GM21367 (cell line): ENCODE results near the gene TMEM37.

Source experiments
- ATAC-seq: cut with Tn5 transposase; IDR thresholded peaks from one replicate; pipeline ENCODE4 v1.9.1; 2021; ENCODE audit not compliant: unreplicated experiment

TMEM37 gene

DNA sequence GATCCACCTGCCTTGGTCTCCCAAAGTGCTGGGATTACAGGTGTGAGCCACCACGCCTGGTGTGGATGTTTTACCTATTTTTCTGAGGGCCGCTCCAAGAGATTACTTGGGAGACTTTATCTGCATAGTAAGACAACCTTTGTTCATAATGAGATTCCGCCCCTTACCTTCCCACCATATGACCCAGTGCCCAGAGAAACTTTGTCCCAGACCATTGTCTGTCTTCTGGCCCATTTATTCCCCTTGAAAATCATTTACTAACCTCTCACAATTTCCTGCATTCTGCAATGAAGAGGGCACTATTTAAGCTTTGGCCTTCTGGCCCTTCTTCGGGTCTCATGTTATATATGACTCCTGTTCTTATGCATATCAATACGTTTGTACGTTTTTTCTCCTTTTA lies 13.7 kb upstream of the TMEM37 start:
- no peak for ATAC-seq

DNA sequence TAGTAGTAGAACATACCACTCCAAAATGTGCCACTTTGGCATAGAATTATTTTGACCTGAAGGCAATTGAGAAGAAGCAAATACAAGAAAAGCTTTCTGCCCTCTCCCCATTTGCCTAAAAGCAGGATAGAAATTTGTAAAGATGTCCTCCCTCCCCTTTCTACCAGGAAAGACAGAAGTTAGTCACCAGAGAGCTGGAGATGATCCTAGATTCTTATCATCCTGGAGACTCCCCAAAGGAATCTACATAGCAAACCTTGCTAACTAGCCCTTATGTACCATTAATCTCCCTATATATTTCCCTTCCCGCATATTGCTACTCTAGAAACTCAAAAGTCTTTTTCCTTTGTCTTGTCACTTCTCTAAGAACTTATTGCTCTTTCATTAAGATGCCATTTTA lies 12.6 kb upstream of the TMEM37 start:
- ATAC-seq = no peak

DNA sequence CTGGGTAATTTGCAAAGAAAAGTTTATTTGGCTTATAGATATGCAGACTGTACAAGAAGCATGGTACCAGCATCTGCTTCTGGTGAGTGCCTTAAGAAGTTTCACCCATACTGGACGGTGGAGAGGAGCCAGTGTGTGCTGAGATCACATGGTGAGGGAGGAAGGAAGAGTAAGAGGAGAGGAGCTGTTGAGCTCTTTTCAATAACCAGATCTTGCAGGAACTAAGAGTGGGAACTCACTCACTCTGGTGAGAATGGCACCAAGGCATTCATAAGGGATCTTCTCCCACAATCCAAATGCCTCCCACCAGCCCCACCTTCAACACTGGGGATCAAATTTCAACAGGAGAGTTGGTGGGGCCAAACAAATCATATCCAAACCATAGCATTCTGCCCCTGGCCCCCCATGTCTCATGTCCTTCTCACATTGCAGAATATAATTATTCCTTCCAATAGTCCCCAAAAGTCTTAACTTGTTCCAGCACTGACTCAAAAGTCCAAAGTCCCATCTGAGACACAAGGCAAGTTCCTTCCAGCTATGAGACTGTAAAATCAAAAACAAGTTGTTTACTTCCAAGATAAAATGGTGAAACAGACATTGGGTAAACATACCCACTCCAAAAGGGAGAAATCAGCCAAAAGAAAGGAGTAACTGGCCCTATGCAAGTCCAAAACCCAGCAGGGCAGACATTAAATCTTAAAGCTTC lies 11.7 kb upstream of the TMEM37 start:
- ATAC-seq = no peak

DNA sequence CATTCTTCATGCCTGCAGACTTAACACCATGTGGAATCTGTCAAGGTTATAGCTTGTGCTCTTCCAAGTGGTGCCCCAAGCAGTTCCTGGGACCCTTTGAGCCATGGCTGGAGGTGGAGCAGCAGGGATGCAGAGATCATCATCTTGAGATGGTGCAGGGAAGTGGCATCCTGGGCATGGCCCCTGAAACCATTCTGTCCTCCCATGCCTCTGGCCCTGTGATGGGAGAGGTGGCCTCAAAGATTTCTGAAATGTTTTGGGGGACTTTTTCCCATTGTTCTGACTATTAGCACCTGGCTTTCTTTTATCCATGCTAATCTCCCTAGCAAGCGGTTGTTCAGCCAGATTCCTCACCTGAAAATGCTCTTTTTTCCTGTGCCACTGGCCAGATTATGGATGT lies 10.3 kb upstream of the TMEM37 start:
- ATAC-seq = no peak

DNA sequence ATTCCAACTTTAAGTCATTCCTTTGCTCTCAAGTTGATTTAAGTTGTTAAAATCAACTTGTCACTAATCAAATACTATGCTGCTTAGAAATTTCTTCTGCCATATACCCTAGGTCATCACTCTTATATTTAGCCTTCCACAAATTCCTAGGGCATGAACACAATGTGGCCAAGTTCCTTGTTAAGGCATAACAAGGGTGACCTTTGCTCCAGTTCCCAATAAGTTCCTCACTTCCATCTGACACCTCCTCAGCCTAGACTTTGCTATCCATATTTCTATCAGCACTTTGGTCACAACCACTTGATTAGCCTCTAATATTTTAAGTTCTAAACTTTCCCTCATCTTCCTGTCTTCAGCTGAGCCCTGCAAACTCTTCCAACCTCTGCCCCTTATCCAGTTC lies 9.9 kb upstream of the TMEM37 start:
- ATAC-seq = no peak

DNA sequence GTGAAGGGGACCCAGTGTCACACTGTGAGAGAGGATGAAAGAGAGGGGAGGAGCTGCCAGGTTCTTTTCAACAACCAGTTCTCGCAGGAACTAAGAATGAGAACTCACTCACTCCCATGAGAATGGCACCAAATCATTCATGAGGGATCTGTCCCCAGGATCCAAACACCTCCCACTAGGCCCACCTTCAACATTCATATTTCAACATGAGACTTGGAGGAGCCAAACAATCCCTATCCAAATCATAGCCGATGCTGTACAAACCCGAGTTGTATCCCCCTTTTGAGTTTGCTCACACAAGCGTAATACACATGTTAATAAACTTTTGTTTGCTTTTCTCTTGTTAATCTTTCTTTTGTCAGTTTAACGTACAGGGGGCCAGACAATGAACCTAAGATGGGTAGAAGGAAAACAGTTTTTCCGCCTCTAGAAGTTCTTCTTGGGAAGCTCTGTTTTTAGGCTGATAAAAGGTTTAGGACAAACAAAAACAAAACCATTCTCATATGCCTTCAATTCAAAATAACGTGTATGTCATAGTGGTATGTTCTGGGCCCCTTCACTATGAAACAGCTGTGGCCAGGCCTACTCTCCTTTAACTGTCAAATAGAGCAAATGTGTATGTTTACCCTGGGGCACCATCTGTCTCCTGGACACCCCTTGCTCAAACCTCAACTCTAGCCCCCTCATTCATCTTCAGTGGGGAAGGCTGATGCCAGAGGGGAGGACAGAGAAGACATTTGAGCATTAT lies 9.1 kb upstream of the TMEM37 start:
- no peak for ATAC-seq

DNA sequence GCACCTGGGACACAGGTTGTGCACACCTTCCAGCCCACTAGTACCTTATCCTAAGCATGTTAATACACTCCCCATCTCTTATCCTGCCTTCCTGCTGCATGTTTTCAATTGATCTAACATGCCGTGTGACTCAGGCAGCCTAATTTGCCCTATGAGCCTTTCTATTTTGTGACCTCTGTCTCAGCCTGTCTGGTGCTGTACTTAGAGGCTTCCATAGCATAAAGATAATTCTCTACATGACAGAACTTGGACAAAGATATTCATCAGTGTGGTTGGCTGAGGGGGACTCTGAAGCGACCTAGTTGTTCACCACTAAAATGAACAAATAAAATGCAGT lies 8.6 kb upstream of the TMEM37 start:
- no peak for ATAC-seq

DNA sequence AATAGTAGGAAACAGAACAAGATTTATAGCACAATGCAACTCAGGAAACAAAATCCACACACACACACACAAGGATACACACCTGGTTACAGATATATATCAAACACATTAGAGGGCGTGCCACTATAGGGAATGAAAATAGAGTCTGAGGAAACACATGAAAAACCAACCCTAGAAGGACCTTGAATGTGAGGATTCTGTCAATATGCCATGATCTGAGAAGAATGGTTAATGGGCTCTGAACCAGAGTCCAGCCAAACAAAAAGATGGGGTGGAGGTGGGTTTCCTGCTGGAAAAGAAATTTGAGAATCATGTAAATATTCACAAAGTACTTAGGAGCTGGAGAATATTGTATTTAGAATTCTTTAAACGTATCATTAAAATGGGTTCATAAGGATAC lies 7.8 kb upstream of the TMEM37 start:
- ATAC-seq = no peak

DNA sequence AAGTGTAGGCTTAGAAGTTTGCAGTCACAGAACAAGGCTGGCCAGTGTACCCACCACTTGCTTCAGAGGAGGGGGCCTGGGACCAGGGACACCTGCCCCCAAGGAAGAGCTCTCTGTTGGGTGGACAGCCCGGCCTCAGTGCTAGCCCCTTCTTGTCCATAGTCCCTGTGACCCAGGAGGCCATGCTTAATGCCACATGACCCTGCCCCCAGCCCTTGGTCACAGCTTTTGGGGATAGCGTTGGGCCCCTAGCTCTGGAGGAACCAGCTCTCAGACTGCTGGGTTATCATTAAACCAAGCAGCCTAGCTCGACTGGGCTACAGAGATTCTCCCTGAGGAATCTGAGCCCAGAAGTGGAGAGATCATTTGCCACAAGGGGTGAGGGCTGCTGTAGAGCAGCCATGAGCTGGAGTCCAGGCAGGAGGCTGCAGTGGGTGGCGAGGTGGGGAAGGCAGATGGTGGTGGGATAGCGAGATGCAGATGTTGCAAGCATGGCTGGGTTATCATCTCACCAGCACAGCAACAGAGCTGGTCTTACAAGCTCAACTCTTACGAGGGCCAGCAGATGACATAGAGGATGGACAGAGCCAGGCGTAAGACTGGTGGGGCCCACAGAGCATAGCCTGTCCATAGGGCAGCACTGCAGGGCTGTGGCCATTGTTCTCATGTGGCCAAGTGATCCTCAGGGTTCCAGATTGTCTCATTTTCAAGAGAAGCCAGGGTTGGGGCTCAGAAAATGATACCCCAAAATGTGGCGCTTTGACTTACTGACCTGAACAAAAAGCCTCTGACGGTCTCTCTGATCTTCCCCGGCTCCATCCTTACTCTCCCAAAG lies 7.2 kb upstream of the TMEM37 start:
- ATAC-seq = no peak

DNA sequence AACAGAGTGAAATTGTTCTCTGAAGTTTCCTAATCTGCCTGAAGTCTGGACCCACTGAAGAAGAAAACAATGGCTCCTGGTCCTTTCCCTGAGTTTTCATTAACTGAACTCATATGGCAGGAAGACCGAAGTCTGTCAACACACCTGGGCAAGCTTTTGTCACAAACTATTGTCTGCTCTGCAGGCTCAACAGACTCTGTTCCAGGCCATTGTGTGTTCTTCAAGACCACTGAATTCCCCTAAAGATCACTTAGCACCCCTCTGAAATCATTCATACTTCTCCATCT lies 6.6 kb upstream of the TMEM37 start:
- ATAC-seq = no peak

DNA sequence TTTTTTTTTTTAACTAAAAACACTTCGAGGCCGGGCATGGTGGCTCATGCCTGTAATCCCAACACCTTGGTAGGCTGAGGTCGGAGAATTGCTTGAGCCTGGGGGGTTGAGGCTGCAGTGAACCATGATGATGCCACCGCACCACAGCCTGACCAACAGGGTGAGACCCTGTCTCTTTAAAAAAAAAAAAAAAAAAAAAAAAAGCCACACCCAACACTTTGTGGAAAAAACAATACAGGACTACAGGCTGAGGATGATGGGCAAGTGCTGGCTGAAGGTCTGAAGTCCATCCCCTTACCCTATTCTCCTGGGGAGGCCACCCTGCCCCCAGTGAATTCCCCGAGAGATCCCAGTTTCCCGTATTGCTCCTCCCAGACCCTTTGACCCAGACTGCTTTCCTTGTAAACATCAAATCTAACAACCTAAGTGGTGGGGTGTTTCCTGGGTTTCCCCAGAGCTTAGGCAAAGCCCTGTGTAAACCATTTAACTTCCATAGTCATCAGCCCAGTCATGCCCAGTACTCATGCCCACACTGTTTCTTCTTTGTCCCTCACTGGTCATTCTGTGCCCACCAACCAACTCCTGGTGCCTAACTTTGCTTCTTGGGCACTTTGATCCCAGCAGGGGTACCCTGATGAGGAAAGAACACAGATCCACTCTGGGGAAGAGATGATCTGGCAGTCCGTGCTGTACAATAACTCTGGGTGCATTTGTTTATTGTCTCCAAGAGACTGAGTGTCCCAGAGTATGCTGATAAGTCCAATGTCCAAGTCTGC lies 5.8 kb upstream of the TMEM37 start:
- ATAC-seq = no peak

DNA sequence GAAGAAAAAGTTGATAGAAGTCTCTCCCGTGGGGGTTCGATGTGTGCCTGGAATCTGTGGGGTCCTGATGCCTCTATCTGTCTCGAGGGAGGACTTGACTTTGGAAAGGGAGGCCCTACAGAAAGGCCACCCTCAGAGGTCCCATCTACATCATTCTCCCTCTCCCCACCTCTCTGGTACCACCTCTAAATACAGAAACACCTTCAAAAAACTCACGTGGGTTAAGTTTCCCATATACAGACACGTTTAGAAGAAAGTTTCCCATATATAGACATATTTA lies 5.3 kb upstream of the TMEM37 start:
- ATAC-seq = no peak

DNA sequence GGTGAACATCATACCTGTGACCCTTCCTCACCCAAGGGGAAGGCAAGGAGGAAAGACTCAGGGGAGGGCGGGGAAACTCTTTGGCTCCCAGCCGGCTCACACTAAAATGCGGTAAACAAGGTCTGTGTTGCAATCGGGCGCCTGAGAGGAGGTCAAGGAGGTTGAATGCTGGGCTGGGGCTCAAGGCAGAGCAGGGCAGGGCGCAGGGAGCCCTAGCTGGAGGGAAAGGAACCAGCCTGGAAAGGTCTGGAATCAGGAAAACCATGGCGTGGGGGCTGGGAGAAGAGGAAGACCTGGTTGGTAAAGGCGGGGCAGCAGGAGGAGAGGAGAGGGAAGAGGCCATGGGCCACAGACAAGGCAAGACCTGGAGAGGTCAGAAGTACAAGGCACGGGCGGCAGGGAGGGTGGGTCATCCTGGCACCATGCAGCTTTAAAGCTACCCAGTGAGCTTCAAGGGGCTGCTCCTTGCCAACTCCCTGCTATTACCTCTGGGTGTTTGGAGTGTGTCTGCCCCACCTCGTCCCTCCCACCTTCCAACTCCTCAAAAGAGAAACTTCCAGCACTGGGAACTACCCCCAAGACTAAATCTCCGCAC lies 4.8 kb upstream of the TMEM37 start:
- ATAC-seq = no peak

DNA sequence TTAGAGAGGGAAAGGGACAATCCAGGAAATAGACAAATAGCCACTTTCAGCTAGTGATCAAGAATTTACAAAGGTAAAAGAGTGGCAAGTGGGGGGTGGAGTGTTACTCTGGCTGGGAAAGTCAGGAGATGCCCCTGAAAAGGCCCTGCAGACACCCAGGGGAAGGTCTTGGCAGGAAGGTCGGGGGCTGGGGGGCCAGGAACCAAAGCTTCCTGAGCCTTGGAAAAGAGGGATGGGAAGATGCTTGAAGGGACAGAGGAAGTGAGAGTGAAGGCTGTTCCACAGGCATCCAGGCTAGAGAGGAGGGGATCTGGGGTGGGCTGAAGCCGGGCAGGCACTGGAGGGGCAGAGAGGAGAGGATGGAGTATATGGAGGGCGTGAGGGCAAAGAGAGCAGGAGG lies 3.9 kb upstream of the TMEM37 start:
- no peak for ATAC-seq

DNA sequence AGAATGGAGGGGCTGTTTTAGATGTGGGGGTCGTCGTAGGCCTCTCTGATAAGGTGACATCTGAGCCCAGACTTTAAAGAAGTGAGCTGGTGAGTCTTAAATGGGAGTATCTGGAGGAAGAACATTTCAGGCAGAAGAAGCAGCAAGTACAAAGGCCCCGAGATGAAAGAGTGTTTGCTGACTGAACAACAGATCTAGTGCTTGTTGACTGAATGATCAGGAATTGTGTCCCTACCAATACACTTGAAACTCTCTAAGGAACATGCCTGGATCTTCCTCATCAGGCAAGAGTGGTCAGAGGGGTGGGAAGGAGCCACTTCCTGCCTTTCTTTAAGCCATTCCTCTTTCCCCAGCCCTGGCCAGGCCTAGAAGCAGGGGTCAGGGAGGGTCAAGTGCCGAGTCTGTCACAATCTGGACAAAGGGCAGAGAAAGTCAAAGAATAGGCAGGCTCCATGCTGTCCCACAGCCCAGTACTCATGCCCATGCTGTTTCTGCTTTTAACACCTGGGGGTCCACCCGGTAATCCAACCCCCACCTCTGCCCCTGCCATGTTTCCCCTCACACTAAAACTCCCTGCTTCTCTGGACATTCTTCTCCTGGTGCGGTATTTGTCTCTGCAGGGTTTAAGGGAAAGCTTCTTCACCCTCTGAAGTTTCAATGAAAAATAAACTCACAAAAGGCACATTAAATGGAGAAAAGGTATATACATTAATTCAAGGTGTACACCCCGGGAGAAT lies 3.0 kb upstream of the TMEM37 start:
- no peak for ATAC-seq

DNA sequence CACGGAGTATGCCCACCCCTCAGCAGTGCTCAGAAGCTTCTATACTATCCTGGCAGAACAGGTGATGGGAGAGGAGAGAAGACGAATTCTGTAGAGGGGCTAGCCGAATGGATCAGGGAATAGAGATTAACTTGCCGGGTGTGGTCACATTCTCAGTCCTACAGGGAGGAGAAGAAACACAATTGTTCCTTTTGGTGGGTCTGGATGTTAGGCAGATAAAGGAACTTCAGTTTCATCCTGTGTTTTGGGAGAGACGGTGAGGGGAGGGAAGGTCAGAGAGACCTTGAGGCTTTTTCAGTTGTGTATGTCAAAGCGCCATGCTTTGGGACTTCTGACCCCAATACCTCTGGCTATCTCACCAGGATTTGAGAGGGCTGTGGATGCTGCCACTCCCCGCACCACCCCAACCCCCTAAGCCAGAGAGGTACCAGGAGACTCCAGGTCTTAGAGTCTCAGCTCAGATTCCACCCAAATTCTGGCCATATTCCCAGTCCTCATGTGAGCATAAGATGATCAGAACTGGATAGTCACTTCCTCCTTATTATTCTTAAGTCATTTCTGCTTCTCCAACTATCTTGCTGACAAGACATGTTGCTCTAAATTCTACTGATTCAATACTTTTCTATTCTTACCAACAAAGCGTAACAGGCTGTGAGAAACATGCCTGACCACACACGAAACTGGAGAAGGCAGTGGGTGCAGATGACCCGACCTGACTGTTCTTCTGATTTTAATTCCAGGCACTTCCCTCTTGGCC lies 2.3 kb upstream of the TMEM37 start:
- ATAC-seq = no peak

DNA sequence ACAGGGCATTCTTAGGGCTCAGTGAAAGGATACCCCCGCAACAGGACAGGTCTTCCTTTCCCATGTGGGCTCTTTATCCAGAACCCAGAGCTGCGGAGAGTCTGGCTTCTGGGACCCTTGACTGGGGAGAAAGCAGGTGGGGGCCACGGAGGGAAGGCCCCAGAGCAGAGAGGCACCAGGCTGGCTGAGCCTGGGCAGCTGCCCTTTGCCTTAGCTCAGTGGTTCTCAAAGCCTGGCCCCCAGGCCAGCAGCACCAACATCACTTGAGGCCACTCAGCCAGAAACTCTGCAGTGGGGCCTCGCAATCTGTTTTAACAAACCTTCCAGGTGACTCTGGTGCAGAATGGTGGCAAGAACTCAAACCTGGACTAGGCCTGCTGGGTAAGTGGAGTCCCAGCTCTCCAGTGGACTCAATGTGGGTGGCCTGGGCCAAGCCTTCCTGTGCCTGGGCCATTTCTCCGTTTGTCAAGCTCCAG lies 1.6 kb upstream of the TMEM37 start:
- no peak for ATAC-seq

DNA sequence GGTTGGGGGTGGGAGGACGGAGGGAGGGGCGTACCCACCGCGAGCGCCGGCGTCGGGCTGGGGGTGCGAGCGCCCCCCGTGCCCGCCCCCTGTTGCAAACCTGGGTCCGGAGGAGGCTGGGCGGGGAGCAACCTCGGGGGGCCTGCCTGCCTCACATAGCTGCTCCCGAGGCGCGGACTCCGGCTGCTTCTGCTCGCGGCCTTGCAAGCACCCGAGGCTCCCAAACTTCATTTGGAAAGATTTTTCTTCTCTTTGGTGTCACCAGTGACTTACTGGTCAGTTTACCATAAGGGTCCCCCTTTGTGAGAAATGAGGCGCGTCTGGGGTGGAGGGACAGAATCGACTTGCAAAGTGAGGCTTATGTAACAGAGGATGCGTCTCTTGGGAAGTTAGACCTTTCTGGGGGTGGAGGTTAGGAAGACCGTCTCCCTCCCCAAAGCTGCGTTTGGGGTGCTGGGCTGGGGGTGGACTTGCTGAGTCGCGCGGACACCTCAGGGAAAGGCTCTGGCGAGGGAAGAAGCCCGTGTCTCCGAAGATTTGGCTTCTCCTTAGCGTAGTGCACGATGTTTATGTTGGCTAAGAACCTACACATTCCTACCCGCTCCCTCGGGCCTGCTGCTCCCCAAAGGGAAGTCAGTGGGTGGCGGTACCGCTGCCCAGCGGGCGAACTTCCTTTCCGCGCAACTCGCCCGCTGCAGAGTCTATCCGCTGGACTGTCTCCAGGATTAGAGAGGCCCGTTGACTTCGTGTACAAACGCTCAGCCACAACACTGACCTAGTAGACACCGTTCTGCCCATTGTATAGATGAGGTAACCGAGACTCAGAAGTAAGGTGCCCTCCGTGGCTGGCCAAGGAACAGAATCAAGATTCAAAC lies 559 bp downstream of the TMEM37 start:
- ATAC-seq = no peak
